HG02840 (cell line): ENCODE data around the gene OBP2A.
"Not testable (repeated sequence)": the region's sequence is repeated elsewhere in the genome, so short reads cannot be mapped to it uniquely, and the experiment has no call there.

Experiments
- ATAC-seq: cut with Tn5 transposase; IDR thresholded peaks from one replicate; pipeline ENCODE4 v1.9.1; 2021; ENCODE audit warnings: mild to moderate bottlenecking, moderate library complexity, moderate number of reproducible peaks; ENCODE audit not compliant: unreplicated experiment, low FRiP score

Gene OBP2A

DNA sequence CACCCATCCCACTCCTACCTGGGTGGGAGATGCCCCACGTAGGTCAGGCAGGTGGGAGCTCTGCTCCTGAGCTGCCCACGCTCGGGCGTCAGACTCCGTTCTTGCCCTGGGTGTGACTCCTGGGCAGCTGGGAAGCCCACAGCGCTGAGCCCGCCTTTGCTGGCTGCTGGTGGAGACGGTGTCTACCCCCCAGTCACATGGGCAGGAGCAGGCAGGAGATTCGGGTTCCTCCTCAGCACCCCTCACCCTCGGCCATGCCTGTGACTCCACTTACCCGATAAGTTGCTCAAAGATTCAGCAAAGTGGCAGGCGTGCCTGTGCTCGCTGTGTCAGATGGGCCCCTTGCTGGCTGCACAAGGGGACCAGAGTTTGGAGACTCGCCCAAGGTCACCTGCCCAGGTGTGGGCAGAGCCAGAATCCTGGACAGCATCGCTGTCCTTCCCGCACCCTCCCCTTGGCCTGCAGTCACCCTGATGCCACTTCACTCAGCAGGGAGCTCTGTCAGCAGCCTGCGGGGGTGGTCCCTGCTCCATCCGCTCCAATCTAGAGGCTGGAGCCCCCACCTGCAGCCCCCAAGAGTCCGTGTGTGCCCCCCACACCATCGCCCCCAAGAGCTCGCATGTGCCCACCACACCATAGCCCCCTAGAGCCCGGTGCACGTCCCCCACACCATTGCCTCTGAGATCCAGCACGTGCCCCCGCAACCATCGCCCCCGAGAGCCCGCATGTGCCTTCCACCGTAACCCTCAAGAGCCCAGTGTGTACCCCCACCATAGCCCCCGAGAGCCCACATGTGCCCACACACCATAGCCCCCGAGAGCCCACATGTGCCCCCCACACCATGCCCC, 20.5 kb upstream of the OBP2A start:
- ATAC-seq: no peak

DNA sequence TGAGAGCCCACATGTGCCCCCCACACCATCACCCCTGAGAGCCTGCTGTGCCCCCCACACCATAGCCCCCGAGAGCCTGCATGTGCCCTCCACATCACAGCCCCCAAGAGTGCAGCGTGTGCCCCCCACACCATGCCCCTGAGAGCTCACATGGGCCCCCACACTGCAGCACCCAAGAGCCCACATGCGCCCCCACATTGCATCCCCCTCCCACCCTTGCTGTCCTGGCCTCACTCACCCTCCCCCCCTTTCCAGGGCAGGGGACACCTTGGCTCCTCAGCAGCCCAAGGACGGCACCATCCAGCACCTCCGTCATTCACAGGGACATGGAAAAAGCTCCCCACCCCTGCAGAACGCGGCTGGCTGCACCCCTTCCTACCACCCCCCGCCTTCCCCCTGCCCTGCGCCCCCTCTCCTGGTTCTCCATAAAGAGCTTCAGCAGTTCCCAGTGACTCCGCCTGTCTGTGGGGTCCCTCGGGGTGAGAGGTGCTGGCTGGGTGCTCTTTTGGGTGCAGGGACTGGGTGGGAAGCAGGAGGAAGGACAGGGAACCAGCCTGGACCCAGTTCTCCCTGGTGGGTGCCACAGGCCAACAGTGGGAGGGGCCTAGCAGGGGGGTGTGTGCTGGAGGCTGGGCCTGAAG, 19.7 kb upstream of the OBP2A start:
- no peak for ATAC-seq

DNA sequence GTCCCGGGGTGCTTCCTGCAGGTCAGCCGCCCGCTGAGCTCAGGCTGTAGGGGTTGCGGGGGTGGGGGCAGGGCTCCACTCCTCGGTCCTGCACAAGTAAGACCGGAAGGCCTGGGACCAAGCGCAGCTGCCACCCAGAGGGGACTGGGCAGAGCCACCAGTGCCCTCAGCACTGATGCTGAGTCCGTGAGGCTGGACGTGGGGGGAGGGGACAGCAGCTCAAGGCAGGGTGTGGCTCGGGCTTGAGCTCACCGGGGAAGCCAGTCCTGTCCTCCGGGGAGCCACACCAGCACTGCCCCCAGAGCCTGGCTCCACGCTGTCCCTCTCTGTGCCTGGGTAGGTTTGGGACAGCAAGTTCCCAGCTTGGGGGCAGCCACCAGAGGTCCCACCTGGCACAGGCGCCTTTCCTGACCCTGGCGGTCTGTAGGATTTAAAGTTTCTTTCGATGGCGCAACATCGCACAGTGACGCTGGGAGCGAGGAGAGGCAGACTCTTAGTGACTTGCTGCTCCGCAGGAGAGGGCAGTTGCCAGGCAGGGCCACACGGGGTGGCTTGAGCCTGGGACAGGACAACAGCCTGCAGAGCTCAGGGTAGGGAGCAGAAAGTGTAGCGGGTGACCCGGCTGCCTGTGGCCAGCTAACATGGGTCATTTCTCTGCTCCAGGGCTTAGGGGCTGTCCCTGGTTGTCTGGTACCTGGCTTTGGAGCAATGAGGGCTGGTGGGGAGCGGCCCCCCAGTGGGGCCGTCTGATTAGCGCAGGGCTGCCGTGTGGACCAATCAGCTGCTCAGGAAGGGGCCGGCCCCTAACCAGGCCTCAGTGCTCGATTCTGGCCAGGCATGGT, 19.0 kb upstream of the OBP2A start:
- ATAC-seq: no peak

DNA sequence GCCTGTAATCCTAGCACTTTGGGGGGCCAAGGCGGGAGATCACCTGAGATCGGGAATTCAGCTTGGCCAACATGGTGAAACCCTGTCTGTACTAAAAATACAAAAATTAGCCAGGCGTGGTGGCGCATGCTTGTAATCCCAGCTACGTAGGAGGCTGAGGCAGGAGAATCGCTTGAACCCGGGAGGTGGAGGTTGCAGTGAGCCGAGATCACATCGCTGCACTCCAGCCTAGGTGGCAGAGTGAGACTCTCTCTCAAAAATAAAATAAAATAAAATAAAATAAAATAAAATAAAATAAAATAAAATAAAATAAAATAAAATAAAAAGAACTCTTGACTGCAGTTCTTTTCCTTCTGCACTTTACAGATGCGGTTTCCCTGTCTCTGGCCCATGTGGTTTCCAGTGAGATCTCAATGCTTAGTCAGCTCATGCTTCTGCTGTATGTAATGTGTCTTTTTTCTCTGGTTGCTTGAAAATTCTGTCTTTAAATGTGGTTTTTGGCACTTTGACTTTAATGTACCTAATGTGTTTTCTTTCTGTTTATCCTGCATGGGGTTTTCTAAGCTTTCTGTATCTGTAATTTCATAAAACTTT, 17.0 kb upstream of the OBP2A start:
- not testable (repeated sequence) for ATAC-seq

DNA sequence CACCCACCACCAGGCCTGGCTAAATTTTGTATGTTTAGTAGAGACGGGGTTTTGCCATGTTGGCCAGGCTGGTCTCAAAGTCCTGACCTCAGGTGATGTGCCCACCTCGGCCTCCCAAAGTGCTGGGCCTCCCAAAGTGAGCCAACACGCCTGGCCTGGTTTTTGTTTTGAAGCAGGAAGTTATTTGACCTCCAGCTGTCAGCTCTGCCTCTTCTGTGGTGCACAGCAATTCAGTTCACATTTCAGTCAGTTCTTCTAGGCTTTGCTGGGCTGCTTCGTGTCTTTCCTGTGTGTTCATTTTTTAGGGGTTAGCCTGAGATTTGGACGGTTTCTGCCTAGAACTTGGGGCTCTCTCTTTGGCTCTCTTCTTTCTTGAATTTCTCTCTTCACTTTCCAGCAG, 15.8 kb upstream of the OBP2A start:
- no peak for ATAC-seq

DNA sequence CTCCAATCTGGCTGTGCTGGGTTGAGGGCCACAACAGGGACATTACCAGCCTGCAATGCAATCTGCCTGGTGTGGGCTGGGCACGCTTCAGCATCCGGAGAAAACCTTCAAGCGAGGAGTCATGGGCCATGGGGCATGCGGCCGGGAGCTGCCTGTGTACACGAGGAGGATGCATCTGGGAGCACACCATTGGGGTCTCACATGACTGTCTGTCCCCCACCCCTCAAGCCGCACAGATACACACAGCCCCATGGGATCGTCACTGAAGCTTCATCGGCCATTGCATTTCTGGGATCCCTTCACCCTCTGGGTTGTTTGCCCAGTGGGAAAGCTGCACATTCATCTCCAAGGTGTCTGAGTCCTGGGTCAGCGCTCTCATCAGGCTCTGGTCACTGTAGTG, 14.8 kb upstream of the OBP2A start:
- ATAC-seq: no peak

DNA sequence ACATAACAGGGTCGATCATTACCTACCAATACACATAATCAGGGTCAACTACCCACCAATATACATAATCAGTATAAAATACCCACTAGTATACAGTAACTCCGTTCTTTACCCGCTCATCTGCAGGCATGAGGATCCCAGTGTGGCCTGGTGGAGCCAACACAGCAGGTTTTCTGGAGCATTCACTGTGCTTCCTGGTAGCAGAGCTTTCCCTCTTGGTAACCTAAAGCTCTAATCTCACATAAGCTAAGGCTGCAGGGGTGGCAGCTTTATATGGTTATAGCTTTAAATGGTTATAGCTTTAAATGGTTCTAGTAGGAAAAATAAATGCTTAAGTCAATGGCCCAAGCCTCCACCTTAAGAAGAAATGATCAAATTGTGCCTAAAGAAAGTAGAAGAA, 12.8 kb upstream of the OBP2A start:
- ATAC-seq: no peak

DNA sequence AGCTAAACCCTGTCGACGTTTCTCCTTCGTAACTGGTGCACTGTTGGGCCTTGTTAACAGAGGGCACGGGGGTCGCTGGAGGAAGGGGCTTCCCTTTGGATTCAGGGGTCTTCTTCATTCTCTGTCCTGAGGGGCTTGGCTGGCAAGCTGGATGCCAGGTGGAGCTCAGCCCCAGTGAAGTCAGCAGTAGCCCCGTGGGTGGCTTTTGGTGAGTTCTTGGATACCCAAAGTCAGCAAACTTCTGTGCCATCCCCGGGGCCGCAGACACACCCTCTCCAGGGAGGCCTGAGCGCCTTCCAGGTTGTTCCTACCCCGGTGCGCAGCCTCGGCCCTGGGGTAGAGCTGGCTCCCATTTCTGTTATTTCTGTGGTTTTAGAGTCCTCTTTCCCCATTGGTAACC, 12.3 kb upstream of the OBP2A start:
- ATAC-seq: no peak

DNA sequence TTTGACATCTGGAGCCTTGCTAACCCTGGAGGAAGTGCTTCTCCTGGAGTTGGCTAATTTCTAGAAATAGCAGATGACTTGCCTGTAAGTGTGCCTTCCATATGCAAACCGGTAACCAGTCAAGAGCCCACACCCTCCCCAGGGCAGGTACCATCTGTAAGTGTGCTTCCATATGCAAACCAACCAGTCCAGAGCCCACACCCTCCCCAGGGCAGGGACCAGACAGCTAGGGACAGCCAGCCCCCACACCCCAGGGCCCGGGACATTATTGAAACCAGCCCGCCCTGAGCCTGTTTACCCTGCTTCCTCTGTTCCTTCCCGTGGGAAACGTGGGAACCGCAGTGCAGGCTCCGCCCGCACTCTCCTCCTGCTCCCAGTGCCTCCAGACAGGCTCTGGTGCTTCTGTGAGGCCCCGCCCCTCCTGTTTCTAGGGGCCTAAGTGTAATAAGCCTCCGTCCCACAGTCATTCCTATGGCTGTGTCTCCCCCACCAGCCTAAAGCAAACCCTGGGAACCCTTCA, 11.7 kb upstream of the OBP2A start:
- not testable (repeated sequence) for ATAC-seq

DNA sequence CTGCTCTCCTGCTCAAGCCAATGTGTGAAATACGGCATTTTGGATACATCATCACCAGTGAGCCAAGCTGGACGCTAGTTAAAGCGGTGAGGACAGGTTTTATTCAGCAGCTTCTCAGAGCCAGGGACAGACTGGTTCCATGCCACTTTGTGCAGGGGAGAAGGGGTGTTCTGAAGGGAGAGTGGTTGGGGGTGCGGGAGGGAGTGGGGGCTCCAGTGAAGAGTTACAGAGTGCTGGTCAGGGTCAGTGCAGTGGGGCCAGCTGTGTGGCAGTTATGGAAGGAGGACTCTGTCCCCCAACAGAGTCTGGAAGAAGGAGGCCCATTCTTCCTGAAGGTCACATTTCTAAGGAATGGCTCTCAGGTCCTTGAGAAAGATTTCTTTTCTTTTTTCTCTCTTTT, 11.1 kb upstream of the OBP2A start:
- not testable (repeated sequence) for ATAC-seq

DNA sequence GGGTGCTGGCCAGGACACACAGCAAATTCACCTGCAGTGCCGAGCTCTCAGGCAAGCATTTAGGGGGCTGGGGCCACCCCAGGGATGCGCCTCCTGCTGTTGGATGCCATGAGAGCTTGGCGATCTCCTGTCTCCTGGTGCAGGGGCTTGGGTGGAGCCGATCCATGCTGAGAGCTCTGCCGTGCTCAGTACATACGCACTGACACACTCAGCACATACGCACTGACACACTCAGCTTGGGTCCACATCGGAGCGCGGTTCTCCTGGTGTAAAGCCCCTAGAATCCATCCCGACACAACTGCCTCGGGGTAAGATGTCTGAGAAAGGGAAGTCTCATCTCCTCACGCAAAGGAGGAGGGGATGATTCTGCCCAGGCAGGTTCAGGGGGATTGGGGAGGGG, 10.3 kb upstream of the OBP2A start:
- ATAC-seq: not testable (repeated sequence)

DNA sequence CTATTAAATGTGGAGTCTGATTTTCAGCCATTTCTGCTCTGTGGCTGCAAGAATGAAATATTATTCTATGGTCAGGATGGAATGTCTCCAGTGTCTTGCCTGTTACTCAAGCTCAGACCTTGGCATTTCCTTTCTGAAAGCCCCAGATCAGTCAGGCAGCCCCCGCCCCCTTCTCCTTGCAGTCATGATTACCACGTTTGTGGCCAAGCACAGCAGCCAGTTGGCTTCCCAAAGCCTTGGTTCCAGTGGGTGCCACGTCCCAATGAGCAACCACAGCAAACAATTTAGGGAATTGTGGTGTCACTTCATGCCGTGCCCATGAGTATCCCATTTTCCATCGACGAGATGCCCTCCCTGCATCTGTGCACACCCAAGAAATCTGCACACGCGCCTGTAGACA, 9.7 kb upstream of the OBP2A start:
- no peak for ATAC-seq

DNA sequence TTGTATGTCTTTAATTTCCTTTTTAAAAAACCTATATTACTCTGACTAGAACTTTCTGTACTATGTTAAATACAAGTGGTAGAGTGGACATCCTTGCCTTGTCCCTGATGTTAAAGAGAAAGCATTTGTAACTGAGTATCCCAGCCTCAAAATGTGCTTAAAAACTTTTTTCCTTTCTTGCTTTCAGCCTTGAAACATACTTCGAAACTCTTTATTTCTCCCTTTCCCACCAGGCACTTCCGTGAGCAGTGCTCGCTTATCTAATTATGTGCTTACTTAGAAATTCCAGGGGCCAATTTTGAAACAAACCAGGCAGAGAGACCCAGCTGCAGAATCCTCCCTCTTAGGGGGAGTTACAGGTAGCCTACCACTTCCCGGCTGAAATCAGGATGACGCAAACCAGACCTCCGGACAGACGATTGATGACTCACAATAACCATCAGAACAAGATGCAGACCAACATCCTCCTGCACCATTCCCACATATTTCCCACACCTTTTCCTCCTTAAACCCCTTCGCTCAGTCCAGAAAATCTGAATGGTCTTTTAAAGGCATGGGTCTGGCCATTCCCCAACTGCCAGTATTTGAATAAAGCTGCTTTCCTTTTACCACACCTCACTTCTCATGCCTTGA, 2.5 kb upstream of the OBP2A start:
- ATAC-seq: not testable (repeated sequence)

DNA sequence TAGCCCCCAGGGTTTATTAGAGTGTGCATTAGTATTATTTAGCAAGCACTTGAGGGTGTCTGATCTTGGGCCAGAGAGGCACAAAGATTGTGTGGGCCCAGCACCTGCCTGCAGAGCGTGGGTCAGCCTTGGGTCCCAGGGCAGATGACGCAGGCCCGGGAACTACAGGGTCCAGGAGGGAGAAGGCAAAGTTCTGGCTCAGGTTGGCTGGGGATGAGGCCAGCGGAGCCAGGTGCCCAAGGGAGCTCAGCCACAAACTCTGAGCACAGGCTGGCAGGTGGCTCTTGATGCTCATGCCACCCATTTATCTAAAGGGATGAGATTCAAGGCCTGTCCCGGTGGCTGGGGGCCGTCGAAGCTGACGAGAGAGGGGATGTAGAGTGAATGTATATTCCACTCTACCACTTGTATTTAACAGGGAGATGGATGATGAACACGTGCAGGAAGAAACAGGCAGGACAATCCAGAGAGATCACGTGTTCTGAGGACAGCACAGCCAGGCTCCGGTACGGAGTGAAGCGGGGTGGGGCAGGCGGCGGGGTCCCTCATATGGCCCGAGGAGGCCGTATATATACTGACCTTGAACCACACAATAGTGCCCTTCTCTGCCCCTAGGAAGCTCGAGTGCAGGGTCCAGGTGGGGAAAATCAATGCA, 818 bp upstream of the OBP2A start:
- no peak for ATAC-seq

DNA sequence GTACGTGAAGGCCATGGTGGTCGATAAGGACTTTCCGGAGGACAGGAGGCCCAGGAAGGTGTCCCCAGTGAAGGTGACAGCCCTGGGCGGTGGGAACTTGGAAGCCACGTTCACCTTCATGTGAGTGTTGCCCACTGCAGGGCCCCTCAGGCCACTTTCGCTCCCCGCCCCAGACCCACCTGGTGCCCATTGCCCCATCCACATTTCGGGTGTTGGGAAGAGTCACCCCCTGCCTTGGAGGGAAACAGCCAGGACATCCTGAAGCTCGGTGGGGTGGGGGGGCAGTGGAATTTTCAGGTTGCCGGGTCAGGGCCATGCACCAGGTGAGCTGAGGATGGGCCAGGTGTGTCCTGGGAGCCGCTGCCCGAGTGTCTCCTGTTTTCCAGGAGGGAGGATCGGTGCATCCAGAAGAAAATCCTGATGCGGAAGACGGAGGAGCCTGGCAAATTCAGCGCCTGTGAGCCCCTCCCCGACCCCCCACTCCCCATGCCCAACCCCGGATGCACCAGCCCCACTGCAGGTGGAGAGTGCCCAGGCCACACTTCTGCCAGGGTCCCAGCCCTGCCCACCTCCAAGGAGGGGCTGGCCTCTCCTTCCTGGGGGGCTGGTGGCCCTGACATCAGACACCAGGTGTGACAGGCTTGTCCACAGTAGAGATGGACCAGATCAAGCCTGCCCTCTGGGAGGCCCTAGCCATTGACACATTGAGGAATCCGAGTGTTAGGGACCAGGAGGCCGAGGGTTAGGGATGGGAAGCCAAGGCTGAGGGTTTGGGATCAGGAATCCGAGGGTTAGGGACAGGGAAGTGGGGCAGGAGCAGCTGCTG, 1.1 kb downstream of the OBP2A start:
- ATAC-seq: not testable (repeated sequence)

DNA sequence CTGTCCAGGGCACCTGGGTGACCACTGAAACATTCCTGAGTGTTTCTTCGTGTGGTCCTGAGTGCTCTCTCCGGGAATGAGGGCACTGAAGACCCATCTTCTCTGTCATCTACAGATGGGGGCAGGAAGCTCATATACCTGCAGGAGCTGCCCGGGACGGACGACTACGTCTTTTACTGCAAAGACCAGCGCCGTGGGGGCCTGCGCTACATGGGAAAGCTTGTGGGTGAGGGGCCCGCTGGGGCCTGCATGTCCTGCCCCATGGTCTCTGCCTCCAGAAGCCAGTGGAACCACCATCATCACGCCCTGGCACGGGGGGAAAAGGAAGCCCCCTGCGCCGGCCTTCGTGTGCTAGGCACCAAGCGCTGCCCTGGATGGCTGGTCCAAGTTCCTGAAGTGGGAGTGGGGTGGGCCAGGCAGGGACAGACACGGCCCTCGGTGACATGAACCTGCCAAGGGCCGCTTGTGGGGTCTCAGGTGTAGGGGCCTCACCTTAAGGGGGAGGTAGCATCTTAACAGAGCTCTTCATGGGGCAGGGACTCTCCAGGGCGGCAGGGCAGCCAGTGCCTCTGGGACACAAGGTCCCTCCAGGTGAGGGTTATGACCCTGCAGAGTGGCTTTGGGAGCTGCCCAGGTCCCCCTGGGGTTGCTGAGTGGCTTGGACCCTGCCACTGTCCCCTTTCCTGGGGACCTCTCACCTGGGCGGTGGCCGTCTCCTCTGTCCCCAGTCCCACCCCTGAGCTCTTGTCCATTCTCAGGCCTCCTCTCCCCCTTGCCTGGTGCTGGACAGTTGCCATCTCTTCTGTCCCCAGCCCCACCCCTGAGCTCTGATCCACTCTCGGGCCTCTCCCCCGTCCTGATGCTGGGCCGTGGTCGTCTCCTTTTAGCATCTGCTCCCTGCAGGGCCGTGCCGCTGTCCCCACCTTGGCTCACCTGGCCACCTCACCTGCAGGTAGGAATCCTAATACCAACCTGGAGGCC, 2.1 kb downstream of the OBP2A start:
- ATAC-seq: no peak

DNA sequence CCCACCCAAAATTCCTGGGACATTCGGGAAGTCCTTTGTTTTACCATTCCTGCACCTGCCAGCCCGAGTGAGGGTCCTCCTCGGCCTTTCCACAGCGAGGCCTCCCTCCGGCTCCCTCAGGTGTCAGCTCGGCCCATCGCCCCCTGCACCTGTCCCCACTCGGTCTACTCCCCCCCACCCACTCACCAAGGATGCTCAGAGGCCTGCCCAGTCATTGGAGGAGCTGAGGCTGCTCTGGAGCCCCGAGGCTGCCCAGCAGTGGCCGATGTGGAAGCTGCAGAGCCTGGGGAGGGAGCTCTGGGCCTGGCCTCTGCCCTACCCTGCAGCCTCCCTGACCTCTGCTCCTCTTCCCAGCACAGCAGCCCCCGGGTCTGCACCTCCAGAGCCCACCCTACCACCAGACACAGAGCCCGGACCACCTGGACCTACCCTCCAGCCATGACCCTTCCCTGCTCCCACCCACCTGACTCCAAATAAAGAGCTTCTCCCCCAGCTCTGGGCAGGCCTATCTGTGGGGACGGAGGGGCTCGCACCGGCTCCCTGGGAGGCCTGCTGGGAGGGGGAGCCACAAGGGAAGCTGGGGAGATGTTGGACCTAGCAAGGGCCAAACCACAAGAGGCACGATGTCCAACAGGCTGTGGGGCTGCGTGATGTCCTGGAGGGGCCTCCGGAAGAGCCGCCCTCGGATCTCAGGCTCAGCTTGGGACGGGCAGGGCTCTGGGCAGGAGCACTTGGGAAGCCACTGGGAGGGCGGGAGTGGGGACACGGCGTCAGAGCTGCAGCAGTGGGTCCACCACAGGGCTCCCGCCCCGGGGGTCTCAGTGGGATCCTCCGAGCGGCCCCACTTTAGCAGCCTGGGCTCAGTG, 3.8 kb downstream of the OBP2A start:
- ATAC-seq: not testable (repeated sequence)
